Measurements from ENCODE around the gene FN1.

FN1 gene

GRCh38 chr2:215377283-215377682 is 58.6 kb downstream of the FN1 start:
- Histone ChIP-seq H3K9me3 (ENCODE audit: control insufficient read depth, low read length) (no peaks in the 10 kb centered on the region), H3K27me3 (replicated peaks; ENCODE audit: control insufficient read depth, insufficient read depth, low read length, poor library complexity, severe bottlenecking) (no peaks in the 10 kb centered on the region), H3K36me3 (ENCODE audit: control insufficient read depth, insufficient read depth, low read length) (no peaks in the 10 kb centered on the region), H3K27ac (ENCODE audit: insufficient read depth, low read length, poor library complexity, severe bottlenecking) (no peak overlapping the region), H3K4me3 (ENCODE audit: insufficient read depth, low read depth, low read length, poor library complexity, severe bottlenecking) (no peak overlapping the region), H3K4me1 (ENCODE audit: control insufficient read depth, insufficient read depth, low read length, poor library complexity, severe bottlenecking) (no peaks in the 10 kb centered on the region)
- DNase-seq, result no peak

DNA sequence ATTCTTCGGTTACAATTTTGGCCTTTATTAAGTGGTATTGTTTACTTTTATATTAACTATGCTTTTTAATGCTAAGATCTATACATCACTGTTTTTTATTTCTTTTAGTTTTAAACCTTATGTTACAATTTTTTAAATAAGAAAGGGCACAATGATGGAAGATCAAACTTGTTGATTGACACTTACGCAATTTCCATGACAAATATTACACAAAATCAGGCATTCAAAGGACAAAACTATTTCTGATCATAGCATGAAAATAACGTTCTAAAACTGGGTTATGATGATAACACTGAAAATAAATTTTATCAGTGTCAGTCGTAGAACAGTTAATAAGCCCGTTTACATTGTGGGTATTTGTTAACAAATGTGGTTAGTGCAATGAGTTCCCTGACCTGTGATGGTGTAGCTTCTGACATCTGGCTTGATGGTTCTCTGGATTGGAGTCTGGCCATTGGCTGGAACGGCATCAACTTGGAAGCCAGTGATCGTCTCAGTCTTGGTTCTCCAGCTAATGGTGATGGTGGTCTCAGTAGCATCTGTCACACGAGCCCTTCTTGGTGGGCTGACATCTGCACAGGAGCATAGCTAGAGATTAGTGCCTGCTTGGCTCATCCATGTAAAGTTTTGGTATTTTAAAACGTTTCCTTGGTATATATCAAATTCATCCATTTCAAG is 59.6 kb downstream of the FN1 start:
- H3K27ac ChIP-seq (ENCODE audit: insufficient read depth, low read length, poor library complexity, severe bottlenecking), result no peak overlapping the region

GRCh38 chr2:215375467-215375830 is 60.4 kb downstream of the FN1 start:
- H3K4me3 ChIP-seq (ENCODE audit: insufficient read depth, low read depth, low read length, poor library complexity, severe bottlenecking), result no peak overlapping the region
- no peaks in the 10 kb centered on the region for H3K36me3 ChIP-seq (ENCODE audit: control insufficient read depth, insufficient read depth, low read length)
- no peak for DNase-seq
- no peaks in the 10 kb centered on the region for H3K9me3 ChIP-seq (ENCODE audit: control insufficient read depth, low read length)
- H3K4me1 ChIP-seq (ENCODE audit: control insufficient read depth, insufficient read depth, low read length, poor library complexity, severe bottlenecking), result no peaks in the 10 kb centered on the region
- H3K27me3 ChIP-seq (replicated peaks; ENCODE audit: control insufficient read depth, insufficient read depth, low read length, poor library complexity, severe bottlenecking), result no peaks in the 10 kb centered on the region
- no peak overlapping the region for H3K27ac ChIP-seq (ENCODE audit: insufficient read depth, low read length, poor library complexity, severe bottlenecking)

More for the DNA sequence above, 59.6 kb downstream of the FN1 start:
- H3K4me3 ChIP-seq (ENCODE audit: insufficient read depth, low read depth, low read length, poor library complexity, severe bottlenecking), result no peak overlapping the region
- DNase-seq, result no peak
- no peaks in the 10 kb centered on the region for H3K36me3 ChIP-seq (ENCODE audit: control insufficient read depth, insufficient read depth, low read length)
- H3K27me3 ChIP-seq (replicated peaks; ENCODE audit: control insufficient read depth, insufficient read depth, low read length, poor library complexity, severe bottlenecking), result no peaks in the 10 kb centered on the region
- no peaks in the 10 kb centered on the region for H3K4me1 ChIP-seq (ENCODE audit: control insufficient read depth, insufficient read depth, low read length, poor library complexity, severe bottlenecking)
- no peaks in the 10 kb centered on the region for H3K9me3 ChIP-seq (ENCODE audit: control insufficient read depth, low read length)

DNA sequence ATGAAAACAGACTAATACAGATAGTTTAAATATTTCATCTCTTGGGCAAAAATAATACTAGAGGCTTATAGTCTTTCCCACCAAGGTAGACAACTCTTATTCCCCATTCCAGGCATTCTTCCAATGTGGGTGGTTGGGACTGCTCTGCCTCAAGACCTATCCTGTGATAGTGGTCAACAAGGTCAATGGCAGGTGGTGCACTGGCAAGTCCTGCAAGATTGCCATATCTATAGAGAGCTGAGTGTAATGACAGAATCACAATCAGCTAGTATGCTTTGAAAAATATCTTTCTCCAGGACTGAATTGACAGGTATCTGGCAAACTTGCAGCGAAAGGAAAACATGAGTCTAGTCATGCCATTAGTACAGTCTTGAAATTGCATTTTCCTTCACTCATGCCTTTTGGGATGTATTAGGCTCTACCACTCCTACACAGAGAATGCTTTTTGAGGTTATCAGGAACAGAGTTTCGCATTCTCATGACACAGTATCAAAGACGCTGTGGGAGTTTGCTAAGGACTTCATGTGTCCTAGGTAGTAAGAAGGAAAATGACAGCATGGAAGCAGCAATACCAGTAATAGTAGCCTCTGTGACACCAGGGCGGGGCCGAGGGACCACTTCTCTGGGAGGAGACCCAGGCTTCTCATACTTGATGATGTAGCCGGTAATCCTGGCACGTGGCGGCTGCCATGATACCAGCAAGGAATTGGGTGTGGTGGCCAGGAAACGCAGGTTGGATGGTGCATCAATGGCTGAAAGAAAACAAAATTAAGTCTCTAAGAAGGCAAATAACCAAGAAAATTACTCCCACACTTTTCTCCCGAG is 61.0 kb downstream of the FN1 start:
- Histone ChIP-seq H3K27me3 (replicated peaks; ENCODE audit: control insufficient read depth, insufficient read depth, low read length, poor library complexity, severe bottlenecking) (no peaks in the 10 kb centered on the region), H3K27ac (ENCODE audit: insufficient read depth, low read length, poor library complexity, severe bottlenecking) (no peak overlapping the region), H3K4me1 (ENCODE audit: control insufficient read depth, insufficient read depth, low read length, poor library complexity, severe bottlenecking) (no peaks in the 10 kb centered on the region), H3K36me3 (ENCODE audit: control insufficient read depth, insufficient read depth, low read length) (no peaks in the 10 kb centered on the region), H3K4me3 (ENCODE audit: insufficient read depth, low read depth, low read length, poor library complexity, severe bottlenecking) (no peak overlapping the region), H3K9me3 (ENCODE audit: control insufficient read depth, low read length) (no peaks in the 10 kb centered on the region)
- no peak for DNase-seq

GRCh38 chr2:215374002-215374401 is 61.9 kb downstream of the FN1 start:
- no peaks in the 10 kb centered on the region for H3K4me1 ChIP-seq (ENCODE audit: control insufficient read depth, insufficient read depth, low read length, poor library complexity, severe bottlenecking)
- H3K36me3 ChIP-seq (ENCODE audit: control insufficient read depth, insufficient read depth, low read length), result no peaks in the 10 kb centered on the region
- no peaks in the 10 kb centered on the region for H3K9me3 ChIP-seq (ENCODE audit: control insufficient read depth, low read length)
- no peaks in the 10 kb centered on the region for H3K27me3 ChIP-seq (replicated peaks; ENCODE audit: control insufficient read depth, insufficient read depth, low read length, poor library complexity, severe bottlenecking)
- no peak overlapping the region for H3K27ac ChIP-seq (ENCODE audit: insufficient read depth, low read length, poor library complexity, severe bottlenecking)
- H3K4me3 ChIP-seq (ENCODE audit: insufficient read depth, low read depth, low read length, poor library complexity, severe bottlenecking), result no peak overlapping the region
- no peak for DNase-seq

- no peaks in the 10 kb centered on the region for H3K4me1 ChIP-seq (ENCODE audit: control insufficient read depth, insufficient read depth, low read length, poor library complexity, severe bottlenecking)
- no peak overlapping the region for H3K27ac ChIP-seq (ENCODE audit: insufficient read depth, low read length, poor library complexity, severe bottlenecking)
- H3K9me3 ChIP-seq (ENCODE audit: control insufficient read depth, low read length), result no peaks in the 10 kb centered on the region
- no peak for DNase-seq
- no peaks in the 10 kb centered on the region for H3K27me3 ChIP-seq (replicated peaks; ENCODE audit: control insufficient read depth, insufficient read depth, low read length, poor library complexity, severe bottlenecking)
- no peaks in the 10 kb centered on the region for H3K36me3 ChIP-seq (ENCODE audit: control insufficient read depth, insufficient read depth, low read length)
- H3K4me3 ChIP-seq (ENCODE audit: insufficient read depth, low read depth, low read length, poor library complexity, severe bottlenecking), result no peak overlapping the region
Measured at GRCh38 chr2:215372968-215373649, 62.8 kb downstream of the FN1 start.

DNA sequence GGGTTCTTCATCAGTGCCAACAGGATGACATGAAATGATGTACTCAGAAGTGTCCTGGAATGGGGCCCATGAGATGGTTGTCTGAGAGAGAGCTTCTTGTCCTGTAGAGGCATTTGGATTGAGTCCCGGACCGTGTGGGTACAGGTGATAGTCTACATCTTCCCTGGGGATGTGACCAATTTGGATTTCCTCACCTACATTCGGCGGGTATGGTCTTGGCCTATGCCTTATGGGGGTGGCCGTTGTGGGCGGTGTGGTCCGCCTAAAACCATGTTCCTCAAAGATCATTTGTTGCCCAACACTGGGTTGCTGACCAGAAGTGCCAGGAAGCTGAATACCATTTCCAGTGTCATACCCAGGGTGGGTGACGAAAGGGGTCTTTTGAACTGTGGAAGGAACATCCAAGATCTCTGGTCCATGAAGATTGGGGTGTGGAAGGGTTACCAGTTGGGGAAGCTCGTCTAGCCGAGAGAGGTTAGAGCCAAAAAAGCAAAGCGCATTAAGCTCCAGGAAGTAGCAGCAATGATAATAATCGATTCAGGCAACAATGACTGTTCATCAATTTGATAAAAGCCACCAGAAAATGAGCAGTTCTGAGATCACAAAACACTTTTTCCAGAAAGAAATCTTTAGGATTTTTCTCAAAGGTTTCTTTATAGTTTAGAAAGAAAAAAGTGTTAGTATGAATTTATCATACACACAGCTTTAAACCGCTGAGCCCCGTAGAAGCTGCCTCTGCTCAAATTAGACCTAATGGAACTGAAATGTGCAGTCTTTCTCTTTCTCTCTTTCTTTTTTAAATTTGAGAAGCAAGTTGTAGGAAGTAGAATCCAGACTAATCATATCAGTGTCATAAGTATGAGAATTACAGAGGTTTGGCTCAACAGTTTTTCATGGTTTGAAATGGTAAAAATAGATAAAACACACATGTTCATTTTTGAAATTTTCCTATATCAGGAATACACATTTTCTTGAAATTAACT is 63.7 kb downstream of the FN1 start:
- Histone ChIP-seq H3K27ac (ENCODE audit: insufficient read depth, low read length, poor library complexity, severe bottlenecking) (no peak overlapping the region), H3K27me3 (replicated peaks; ENCODE audit: control insufficient read depth, insufficient read depth, low read length, poor library complexity, severe bottlenecking) (no peaks in the 10 kb centered on the region), H3K9me3 (ENCODE audit: control insufficient read depth, low read length) (no peaks in the 10 kb centered on the region), H3K36me3 (ENCODE audit: control insufficient read depth, insufficient read depth, low read length) (no peaks in the 10 kb centered on the region), H3K4me3 (ENCODE audit: insufficient read depth, low read depth, low read length, poor library complexity, severe bottlenecking) (no peak overlapping the region), H3K4me1 (ENCODE audit: control insufficient read depth, insufficient read depth, low read length, poor library complexity, severe bottlenecking) (no peaks in the 10 kb centered on the region)
- no peak for DNase-seq

- DNase-seq, result no peak
- H3K9me3 ChIP-seq (ENCODE audit: control insufficient read depth, low read length), result no peaks in the 10 kb centered on the region
- H3K27me3 ChIP-seq (replicated peaks; ENCODE audit: control insufficient read depth, insufficient read depth, low read length, poor library complexity, severe bottlenecking), result no peaks in the 10 kb centered on the region
- H3K4me1 ChIP-seq (ENCODE audit: control insufficient read depth, insufficient read depth, low read length, poor library complexity, severe bottlenecking), result no peaks in the 10 kb centered on the region
- no peak overlapping the region for H3K4me3 ChIP-seq (ENCODE audit: insufficient read depth, low read depth, low read length, poor library complexity, severe bottlenecking)
- H3K27ac ChIP-seq (ENCODE audit: insufficient read depth, low read length, poor library complexity, severe bottlenecking), result no peak overlapping the region
- no peaks in the 10 kb centered on the region for H3K36me3 ChIP-seq (ENCODE audit: control insufficient read depth, insufficient read depth, low read length)
Measured at GRCh38 chr2:215370112-215370965, 65.5 kb downstream of the FN1 start.
